Body of pancreas (tissue), 4 donors: ENCODE results near the gene APBA2.

Experiments
- POLR2A ChIP-seq, 3 donors: fragments of 450-650 bp; IDR thresholded peaks; one replicate each; pipeline ENCODE4 v1.6.1; 2016; ENCODE audit warnings: antibody characterized with exemption in 3 of 3, mild to moderate bottlenecking in 2 of 3
- TF ChIP-seq, protein P1 (sequence below), 7 experiments: fragments of 450-650 bp in 4 of 7; fragments of 200-600 bp in 3 of 7; sonication (generic) in 3 of 7; IDR thresholded peaks; one replicate each; pipeline ENCODE4 v1.5.1; 2016 to 2019; ENCODE audit warnings: antibody characterized with exemption in 7 of 7

GRCh38 chr15:29043736-29044502 lies 158.1 kb downstream of the APBA2 start:
- no peak for TF ChIP-seq POLR2A (IDR thresholded peaks at IDR 0.05)
- TF ChIP-seq, protein P1, sequence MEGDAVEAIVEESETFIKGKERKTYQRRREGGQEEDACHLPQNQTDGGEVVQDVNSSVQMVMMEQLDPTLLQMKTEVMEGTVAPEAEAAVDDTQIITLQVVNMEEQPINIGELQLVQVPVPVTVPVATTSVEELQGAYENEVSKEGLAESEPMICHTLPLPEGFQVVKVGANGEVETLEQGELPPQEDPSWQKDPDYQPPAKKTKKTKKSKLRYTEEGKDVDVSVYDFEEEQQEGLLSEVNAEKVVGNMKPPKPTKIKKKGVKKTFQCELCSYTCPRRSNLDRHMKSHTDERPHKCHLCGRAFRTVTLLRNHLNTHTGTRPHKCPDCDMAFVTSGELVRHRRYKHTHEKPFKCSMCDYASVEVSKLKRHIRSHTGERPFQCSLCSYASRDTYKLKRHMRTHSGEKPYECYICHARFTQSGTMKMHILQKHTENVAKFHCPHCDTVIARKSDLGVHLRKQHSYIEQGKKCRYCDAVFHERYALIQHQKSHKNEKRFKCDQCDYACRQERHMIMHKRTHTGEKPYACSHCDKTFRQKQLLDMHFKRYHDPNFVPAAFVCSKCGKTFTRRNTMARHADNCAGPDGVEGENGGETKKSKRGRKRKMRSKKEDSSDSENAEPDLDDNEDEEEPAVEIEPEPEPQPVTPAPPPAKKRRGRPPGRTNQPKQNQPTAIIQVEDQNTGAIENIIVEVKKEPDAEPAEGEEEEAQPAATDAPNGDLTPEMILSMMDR (IDR thresholded peaks at IDR 0.05): no peak
